Brain microvascular endothelial cell (primary cell): ENCODE measurements around the gene PAX3.

Experiments used
- DNase-seq: peaks from one replicate; pipeline ENCODE4 v3.0.0-alpha.2; 2020
- H3K27ac ChIP-seq: fragments of 250-450 bp; sonication (Bioruptor Pico); 2 replicates; pipeline ENCODE4 v1.5.1; 2020; ENCODE audit warnings: mild to moderate bottlenecking, moderate library complexity
- H3K27me3 ChIP-seq: fragments of 250-450 bp; sonication (Bioruptor Pico); replicated peaks from 2 replicates; pipeline ENCODE4 v1.5.1; 2020; ENCODE audit warnings: mild to moderate bottlenecking
- H3K36me3 ChIP-seq: fragments of 250-450 bp; sonication (Bioruptor Pico); replicated peaks from 2 replicates; pipeline ENCODE4 v1.5.1; 2020; ENCODE audit warnings: mild to moderate bottlenecking
- H3K4me3 ChIP-seq: 2 replicates; pipeline ENCODE4 v1.5.1; 2011; ENCODE audit warnings: low read depth, mild to moderate bottlenecking, control low read depth, low read length, moderate library complexity
- in situ Hi-C: cut with HindIII; loops from 2 replicates; pipeline ENCODE4 v1.10.0; 2017; ENCODE audit warnings: low sequenced_read_pairs, low pct_ligation_motif_present
- TF ChIP-seq, protein P1 (sequence below): IDR thresholded peaks from 2 replicates; pipeline ENCODE4 v1.5.1; 2011; ENCODE audit warnings: low read depth, mild to moderate bottlenecking, moderate library complexity, low read length, control low read depth, inconsistent platforms; ENCODE audit errors: missing control alignments

The PAX3 gene

DNA sequence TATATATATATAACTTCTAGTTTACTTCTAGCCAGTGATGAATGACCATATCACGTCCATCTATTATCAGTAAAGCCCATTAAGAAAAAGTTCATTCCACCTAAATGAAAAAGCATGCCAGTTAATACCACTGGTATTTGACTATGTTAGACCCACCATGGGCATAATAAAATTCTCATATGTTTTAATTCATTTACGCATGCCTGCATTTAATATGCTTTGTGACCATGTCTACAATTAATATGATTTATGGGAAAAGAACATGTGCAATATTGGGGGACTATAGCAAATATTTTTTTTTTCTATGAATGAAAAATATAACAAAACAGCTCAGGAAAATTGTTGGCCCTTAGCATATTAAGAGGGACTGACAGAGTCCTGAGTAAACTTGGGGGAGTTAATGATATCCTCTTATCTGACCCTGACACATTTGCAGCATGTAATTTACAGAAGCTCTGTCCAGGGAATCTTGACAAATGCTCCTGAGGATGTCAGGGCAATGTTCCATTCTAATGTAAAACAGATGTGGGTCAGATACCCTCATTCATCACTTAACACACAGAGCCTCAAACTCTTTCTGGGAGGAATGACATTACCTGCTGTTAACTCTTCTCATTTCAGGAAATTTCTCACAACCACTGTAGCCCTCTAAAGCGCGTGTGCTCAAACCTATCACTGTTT, 90.6 kb downstream of the PAX3 start:
- H3K4me3 ChIP-seq, result no peak overlapping the region
- no peak overlapping the region for H3K27ac ChIP-seq
- TF ChIP-seq, protein P1, sequence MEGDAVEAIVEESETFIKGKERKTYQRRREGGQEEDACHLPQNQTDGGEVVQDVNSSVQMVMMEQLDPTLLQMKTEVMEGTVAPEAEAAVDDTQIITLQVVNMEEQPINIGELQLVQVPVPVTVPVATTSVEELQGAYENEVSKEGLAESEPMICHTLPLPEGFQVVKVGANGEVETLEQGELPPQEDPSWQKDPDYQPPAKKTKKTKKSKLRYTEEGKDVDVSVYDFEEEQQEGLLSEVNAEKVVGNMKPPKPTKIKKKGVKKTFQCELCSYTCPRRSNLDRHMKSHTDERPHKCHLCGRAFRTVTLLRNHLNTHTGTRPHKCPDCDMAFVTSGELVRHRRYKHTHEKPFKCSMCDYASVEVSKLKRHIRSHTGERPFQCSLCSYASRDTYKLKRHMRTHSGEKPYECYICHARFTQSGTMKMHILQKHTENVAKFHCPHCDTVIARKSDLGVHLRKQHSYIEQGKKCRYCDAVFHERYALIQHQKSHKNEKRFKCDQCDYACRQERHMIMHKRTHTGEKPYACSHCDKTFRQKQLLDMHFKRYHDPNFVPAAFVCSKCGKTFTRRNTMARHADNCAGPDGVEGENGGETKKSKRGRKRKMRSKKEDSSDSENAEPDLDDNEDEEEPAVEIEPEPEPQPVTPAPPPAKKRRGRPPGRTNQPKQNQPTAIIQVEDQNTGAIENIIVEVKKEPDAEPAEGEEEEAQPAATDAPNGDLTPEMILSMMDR, result no peak
- no peaks in the 10 kb centered on the region for H3K27me3 ChIP-seq
- no peaks in the 10 kb centered on the region for H3K36me3 ChIP-seq
- in situ Hi-C loops, result no loop called here
- no peak for DNase-seq

DNA sequence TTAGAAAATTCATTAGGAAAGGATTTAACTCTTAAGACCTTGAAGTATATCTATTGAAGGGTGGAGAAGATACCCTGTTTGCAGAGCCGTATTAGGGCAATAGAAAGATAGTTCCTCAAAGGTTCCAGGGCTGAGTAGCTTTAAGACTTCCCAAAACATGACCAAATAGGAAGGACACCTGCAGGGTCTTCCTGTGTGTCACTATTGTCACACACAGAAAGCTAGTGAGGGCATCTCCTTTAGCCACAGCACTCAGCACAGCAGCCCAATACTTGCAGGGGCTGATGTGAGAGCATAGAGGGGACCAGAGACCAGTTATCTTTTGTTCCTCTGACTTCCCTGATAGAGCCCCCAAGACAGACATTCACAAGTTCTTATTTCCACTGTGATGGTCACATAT, 93.7 kb downstream of the PAX3 start:
- Histone ChIP-seq H3K4me3 (no peak overlapping the region), H3K27ac (no peak overlapping the region), H3K27me3 (no peaks in the 10 kb centered on the region), H3K36me3 (no peaks in the 10 kb centered on the region)
- DNase-seq, result no peak
- in situ Hi-C loops, result no loop called here
- TF ChIP-seq, protein P1, result no peak

DNA sequence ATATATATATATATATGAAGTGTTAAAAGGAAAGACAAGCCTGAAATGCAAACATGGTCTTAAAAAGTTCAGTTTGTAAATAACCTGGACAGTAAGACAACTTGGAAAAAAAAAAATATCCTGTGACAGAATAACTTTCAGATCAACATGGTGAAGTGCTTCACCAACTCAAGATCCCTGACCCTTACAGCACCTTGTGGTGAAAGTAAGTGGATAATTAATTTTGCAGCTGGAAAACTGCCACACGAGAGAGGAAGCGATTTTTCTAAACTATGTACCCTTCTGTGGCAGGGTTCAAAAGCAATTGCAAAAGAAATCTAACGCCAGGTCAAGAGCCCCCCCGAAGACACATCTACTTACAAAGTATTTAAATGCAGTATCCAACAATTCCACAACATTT, 95.8 kb downstream of the PAX3 start:
- Histone ChIP-seq H3K4me3 (no peak overlapping the region), H3K36me3 (no peaks in the 10 kb centered on the region), H3K27me3 (no peaks in the 10 kb centered on the region), H3K27ac (no peak overlapping the region)
- in situ Hi-C loops, result no loop called here
- TF ChIP-seq, protein P1, result no peak
- no peak for DNase-seq

DNA sequence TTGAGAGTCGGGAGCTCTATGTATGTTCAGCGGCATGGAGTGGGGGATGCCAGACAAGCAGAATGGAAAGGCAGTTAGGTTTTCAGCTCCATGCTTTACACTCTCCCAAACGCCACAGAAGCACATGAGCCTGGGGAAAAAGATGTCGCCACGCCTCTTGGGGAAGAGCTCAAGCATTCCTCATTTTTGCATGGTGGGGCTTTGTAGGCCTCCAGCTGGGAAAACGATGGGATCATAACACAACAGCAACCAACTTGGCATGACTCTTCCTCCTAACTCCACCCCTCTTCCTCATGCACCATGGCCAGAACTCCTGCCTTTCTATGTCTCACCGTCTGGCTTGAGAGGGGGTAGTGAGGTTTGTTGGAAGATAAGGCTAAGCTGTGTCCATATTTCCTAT, 102.6 kb downstream of the PAX3 start:
- no peak overlapping the region for H3K4me3 ChIP-seq
- TF ChIP-seq, protein P1, result no peak
- DNase-seq, result no peak
- no peaks in the 10 kb centered on the region for H3K36me3 ChIP-seq
- no peaks in the 10 kb centered on the region for H3K27me3 ChIP-seq
- in situ Hi-C loops, result no loop called here
- no peak overlapping the region for H3K27ac ChIP-seq

DNA sequence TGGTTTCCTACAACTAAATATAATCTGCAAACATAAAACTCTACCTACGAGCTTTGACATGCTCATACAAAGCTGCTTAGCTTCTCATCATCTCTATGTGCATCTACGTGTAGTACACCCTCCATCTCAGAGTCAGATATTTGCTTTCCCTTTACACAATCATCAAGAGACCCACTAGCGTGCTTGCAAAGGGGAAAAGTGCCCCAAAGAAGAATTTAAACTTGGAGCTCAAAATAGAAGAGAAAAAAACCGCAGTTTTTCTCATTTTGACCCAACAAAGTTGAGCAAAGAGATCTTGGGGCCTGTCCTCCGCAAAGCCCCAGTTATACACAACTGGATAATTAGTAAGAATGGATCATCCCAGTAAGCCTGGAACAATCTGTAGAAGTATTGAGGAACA, 104.1 kb downstream of the PAX3 start:
- in situ Hi-C loops, result no loop called here
- Histone ChIP-seq H3K4me3 (no peak overlapping the region), H3K27ac (no peak overlapping the region), H3K36me3 (no peaks in the 10 kb centered on the region), H3K27me3 (no peaks in the 10 kb centered on the region)
- DNase-seq, result no peak
- TF ChIP-seq, protein P1, result no peak
